GM10248 (cell line): Measurements from ENCODE around the gene P2RX1.

Experiments
- CTCF ChIA-PET: fragments of 300-600 bp; sonication (Branson Sonifier 250); formaldehyde crosslinking; extraction: SDS; loops from one replicate; lab custom pipeline; 2021; ENCODE audit warnings: antibody characterized with exemption; lab: Yijun Ruan, JAX
- POLR2A ChIA-PET: fragments of 350-650 bp; sonication (Branson Sonifier 250); formaldehyde crosslinking; extraction: SDS; loops from one replicate; lab custom pipeline; 2020; ENCODE audit warnings: antibody characterized with exemption; lab: Yijun Ruan, JAX
- DNase-seq: peaks from one replicate; pipeline ENCODE4 v3.0.0; 2012; ENCODE audit errors: extremely low spot score
- TF ChIP-seq, protein P1 (sequence below): IDR thresholded peaks from 2 replicates; pipeline ENCODE4 v1.5.1; 2012; ENCODE audit warnings: mild to moderate bottlenecking, low read depth; ENCODE audit errors: extremely low read depth, missing control alignments, control extremely low read depth

Gene P2RX1

DNA sequence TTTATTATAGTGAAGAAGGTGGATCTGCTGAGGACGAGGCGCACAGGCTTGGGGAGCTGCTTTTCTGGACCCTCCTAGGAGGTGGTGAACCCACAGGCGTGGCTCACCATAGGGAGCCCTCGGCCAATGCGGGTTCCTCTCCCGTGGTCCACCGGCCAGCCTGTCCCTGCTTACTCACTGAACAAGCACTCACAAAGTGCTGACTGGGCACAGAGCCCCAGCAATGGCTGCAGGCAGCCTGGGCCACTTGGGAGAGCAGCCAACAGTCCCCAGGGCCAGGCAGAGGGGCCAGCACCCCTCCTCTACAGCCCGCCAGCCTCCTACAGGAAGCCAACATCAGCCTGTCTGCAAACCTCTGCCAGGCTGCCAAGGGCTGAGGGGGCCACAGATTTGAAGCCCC lies 51.1 kb downstream of the P2RX1 start:
- TF ChIP-seq, protein P1, sequence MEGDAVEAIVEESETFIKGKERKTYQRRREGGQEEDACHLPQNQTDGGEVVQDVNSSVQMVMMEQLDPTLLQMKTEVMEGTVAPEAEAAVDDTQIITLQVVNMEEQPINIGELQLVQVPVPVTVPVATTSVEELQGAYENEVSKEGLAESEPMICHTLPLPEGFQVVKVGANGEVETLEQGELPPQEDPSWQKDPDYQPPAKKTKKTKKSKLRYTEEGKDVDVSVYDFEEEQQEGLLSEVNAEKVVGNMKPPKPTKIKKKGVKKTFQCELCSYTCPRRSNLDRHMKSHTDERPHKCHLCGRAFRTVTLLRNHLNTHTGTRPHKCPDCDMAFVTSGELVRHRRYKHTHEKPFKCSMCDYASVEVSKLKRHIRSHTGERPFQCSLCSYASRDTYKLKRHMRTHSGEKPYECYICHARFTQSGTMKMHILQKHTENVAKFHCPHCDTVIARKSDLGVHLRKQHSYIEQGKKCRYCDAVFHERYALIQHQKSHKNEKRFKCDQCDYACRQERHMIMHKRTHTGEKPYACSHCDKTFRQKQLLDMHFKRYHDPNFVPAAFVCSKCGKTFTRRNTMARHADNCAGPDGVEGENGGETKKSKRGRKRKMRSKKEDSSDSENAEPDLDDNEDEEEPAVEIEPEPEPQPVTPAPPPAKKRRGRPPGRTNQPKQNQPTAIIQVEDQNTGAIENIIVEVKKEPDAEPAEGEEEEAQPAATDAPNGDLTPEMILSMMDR: no peak
- ChIA-PET POLR2A (no interaction called here), CTCF (interaction anchor here (0.7 to 3.9 kb wide), 13 partner anchors 14 to 209 kb away, joined by 3 to 21 read pairs (median 6); partner anchors contain the start of gene NCBP3)
- no peak for DNase-seq

DNA sequence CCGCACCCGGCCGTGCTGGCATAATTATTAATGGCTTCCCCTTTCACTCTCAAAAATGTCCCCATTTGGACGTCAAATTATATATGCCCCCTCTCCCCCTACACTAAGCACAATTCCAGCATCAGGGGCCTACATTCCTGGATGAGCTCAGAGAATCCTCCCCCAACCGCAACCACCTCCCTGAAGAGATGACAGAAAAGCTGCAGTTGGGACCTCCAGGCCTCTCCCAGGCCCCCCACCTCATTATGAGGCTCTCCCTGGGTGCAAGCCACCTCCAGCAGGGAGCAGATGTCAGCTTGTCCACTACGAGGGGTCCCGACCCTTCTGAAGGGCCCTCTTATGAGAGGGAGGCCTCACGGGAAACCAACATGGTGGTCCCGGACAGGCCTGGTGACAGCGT lies 51.7 kb downstream of the P2RX1 start:
- TF ChIP-seq, protein P1: no peak
- DNase-seq: no peak
- ChIA-PET POLR2A (no interaction called here), CTCF (interaction anchor here (0.7 to 8.2 kb wide), 14 partner anchors 13 to 210 kb away, joined by 3 to 73 read pairs (median 6); partner anchors contain the start of gene NCBP3)

DNA sequence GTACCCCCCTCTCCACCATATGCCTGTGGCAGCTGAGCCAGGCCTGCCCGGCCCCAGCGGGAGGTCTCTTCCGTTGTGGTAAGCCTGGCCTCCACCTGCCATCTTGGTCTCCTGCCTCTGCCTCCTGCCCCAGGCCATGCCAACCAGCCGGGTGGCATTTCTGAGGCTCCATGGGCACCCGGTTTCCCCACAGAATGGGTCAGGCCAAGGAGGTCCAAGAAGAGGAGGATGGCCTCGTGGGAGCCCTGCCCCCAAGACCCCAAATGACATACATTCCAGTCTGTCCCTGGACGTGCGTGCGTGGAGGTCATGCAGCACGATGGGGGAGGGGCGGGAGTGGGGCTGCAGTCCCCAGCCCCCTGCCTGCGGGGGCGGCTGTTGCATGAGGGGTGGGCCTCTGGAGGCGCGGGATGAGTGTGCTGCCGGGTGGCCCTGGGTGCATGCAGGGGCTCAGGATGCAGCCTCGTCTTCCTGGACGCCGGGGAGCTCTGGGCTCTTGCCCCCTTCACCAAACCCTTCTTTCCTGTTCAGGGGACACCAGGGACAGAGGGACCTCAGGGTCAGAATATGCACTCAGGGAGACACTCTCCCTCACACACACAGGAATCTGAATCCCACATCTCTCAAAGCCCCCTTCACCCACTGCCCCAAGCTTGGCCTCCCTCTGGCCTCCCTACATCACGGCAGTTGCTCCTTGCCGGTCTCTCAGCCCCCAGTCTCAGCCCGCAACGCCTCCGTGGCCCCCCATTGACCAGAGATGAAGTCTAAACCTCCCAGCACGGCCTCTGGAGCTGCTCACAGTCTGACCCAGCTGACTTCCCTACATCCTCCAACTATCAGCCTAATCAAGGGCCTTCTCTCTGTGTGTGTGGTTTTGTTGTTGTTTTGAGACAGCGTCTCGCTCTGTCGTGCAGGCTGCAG lies 54.2 kb downstream of the P2RX1 start:
- TF ChIP-seq, protein P1: no peak
- no peak for DNase-seq
- ChIA-PET POLR2A (no interaction called here), CTCF (interaction anchor here (0.8 to 8.2 kb wide), 13 partner anchors 11 to 212 kb away, joined by 3 to 73 read pairs (median 4); partner anchors contain the start of gene NCBP3)

DNA sequence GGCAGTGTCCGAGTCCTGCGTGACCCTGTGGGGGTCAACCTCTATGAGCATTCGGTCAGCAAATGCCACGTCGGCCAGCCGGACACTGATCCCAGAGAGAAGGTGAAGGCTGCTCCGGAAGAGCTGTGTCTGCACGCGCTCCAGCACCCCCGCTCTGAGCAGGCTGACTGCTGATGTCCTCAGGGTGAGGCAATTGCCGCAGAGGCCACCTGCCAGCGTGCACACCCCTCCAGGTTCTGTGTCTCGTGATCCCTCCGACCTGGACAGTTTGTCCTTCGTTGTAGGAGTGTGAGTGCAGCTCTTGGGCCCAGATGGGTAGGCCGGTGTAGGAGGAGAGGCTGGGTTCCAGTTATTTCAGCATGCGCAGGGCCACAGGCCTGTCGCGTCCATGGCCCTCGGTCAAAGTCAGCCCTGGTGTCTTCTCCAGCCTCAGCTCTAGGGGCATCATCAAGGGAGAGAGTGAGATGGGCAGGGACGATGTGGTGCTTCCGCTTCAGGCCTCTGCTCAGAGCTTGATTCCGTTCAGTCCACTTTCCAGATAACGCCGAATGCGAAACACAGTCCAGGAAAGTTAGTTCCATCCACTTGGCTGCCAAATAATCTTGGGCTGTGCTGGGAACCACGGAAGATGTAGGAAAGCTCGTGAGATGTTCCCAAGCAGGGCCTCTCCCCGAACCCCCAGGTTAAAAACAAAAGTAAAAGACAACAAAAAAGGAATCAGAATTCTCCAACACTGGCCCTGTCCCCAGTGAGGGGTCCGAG lies 55.1 kb downstream of the P2RX1 start:
- TF ChIP-seq, protein P1: no peak
- DNase-seq: no peak
- CTCF ChIA-PET: interaction anchor here (0.8 to 8.2 kb wide), 8 partner anchors 10 to 215 kb away, joined by 3 to 73 read pairs (median 4); partner anchors contain the start of gene NCBP3
- POLR2A ChIA-PET: no interaction called here

DNA sequence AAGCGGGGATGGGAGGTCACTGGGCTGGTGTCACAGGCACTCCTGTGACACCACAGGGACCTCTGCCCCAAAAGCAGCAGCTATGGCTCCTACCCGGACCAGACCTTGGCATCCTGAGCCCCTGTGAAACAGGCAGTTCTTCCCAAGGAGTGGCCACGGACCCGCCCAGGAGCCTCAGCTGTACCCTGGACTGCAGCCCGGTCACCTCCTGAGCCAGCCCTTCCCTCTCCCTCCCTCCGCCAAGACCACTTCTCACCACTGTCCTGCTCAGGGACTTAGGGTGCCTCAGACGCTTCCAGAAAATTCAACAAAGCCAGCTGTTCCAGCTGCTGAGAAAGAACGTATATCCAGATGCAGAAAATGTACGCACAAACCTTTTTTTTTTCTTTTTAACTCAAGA lies 56.3 kb downstream of the P2RX1 start:
- ChIA-PET CTCF (interaction anchor here (0.8 to 8.2 kb wide), 5 partner anchors 14 to 216 kb away, joined by 3 to 73 read pairs (median 4); partner anchors contain the start of gene NCBP3), POLR2A (no interaction called here)
- TF ChIP-seq, protein P1: no peak
- no peak for DNase-seq
